ENCODE data around the gene PKD1L1.

The PKD1L1 gene

GRCh38 chr7:47792521-47793121 lies 155.6 kb downstream of the PKD1L1 start:
- H3K9me3 ChIP-seq (ENCODE audit: severe bottlenecking) = no peaks in the 10 kb centered on the region
- TF ChIP-seq CTCF (IDR thresholded peaks at IDR 0.05; ENCODE audit: poor library complexity, severe bottlenecking) = peak; percentile 46
- no peak overlapping the region for H3K4me3 ChIP-seq (ENCODE audit: severe bottlenecking)
- no peaks in the 10 kb centered on the region for H3K36me3 ChIP-seq (ENCODE audit: low read depth)
- no peak overlapping the region for H3K27ac ChIP-seq (ENCODE audit: poor library complexity, severe bottlenecking)
- ATAC-seq (ENCODE audit: low read depth) = peak; percentile 49; the same call in 1 of the 3 replicates
- peaks cover 5% of the 10 kb centered on the region for H3K4me1 ChIP-seq (ENCODE audit: insufficient read depth, poor library complexity, severe bottlenecking)
- no peak for DNase-seq (ENCODE audit: low spot score)
- no peaks in the 10 kb centered on the region for H3K27me3 ChIP-seq (ENCODE audit: insufficient read depth, poor library complexity, severe bottlenecking)

GRCh38 chr7:47791682-47792081 lies 156.6 kb downstream of the PKD1L1 start:
- DNase-seq (ENCODE audit: low spot score) (no peak), ATAC-seq (ENCODE audit: low read depth) (no peak)
- H3K4me3 ChIP-seq (ENCODE audit: severe bottlenecking) = no peak overlapping the region
- TF ChIP-seq CTCF (IDR thresholded peaks at IDR 0.05; ENCODE audit: poor library complexity, severe bottlenecking) = no peak
- H3K9me3 ChIP-seq (ENCODE audit: severe bottlenecking) = no peaks in the 10 kb centered on the region
- peaks cover 12% of the 10 kb centered on the region for H3K4me1 ChIP-seq (ENCODE audit: insufficient read depth, poor library complexity, severe bottlenecking)
- no peak overlapping the region for H3K27ac ChIP-seq (ENCODE audit: poor library complexity, severe bottlenecking)
- H3K27me3 ChIP-seq (ENCODE audit: insufficient read depth, poor library complexity, severe bottlenecking) = no peaks in the 10 kb centered on the region
- H3K36me3 ChIP-seq (ENCODE audit: low read depth) = no peaks in the 10 kb centered on the region

- Histone ChIP-seq H3K4me3 (ENCODE audit: severe bottlenecking) (no peak overlapping the region), H3K27ac (ENCODE audit: poor library complexity, severe bottlenecking) (peak overlapping the region; percentile 100), H3K36me3 (ENCODE audit: low read depth) (no peaks in the 10 kb centered on the region), H3K4me1 (ENCODE audit: insufficient read depth, poor library complexity, severe bottlenecking) (peaks cover 44% of the 10 kb centered on the region), H3K27me3 (ENCODE audit: insufficient read depth, poor library complexity, severe bottlenecking) (no peaks in the 10 kb centered on the region), H3K9me3 (ENCODE audit: severe bottlenecking) (no peaks in the 10 kb centered on the region)
- ATAC-seq (ENCODE audit: low read depth) = no peak
- DNase-seq (ENCODE audit: low spot score) = no peak
- no peak for TF ChIP-seq CTCF (IDR thresholded peaks at IDR 0.05; ENCODE audit: poor library complexity, severe bottlenecking)
Measured at GRCh38 chr7:47788083-47788482, 160.2 kb downstream of the PKD1L1 start.

- Histone ChIP-seq H3K4me3 (ENCODE audit: severe bottlenecking) (no peak overlapping the region), H3K36me3 (ENCODE audit: low read depth) (no peaks in the 10 kb centered on the region), H3K9me3 (ENCODE audit: severe bottlenecking) (no peaks in the 10 kb centered on the region), H3K27ac (ENCODE audit: poor library complexity, severe bottlenecking) (peak overlapping the region; percentile 100), H3K27me3 (ENCODE audit: insufficient read depth, poor library complexity, severe bottlenecking) (no peaks in the 10 kb centered on the region), H3K4me1 (ENCODE audit: insufficient read depth, poor library complexity, severe bottlenecking) (peaks cover 50% of the 10 kb centered on the region)
- no peak for DNase-seq (ENCODE audit: low spot score)
- no peak for TF ChIP-seq CTCF (IDR thresholded peaks at IDR 0.05; ENCODE audit: poor library complexity, severe bottlenecking)
- no peak for ATAC-seq (ENCODE audit: low read depth)
Measured at GRCh38 chr7:47787249-47788069, 160.8 kb downstream of the PKD1L1 start.
